NT2/D1 (cell line): Measurements from ENCODE around the gene CEP78.

Experiments used
- SUZ12 ChIP-seq: IDR thresholded peaks from 2 replicates; pipeline ENCODE4 v1.6.1; 2011; ENCODE audit not compliant: insufficient read length, insufficient read depth; ENCODE audit errors: extremely low read depth
- YY1 ChIP-seq: IDR thresholded peaks from 2 replicates; pipeline ENCODE4 v1.6.1; 2011; ENCODE audit not compliant: insufficient read length, insufficient read depth

DNA sequence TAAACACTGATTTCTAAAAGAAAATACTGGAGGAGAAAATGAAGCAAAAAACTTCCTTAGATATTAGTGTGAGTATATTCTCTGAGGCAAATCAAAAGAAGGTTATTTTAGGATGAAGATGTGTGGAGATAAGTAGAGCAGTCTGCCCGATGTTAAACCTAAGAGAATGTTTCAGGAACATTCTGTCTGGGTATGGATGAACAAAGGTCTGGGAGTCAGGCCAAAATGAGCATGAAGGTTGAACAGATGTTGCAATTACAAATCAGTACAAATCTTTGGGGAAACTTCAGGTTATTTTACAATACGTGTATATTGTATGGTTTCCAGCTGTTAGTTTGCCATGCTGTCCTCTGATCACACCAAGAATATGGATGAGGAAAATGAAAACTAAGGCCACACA, 14.4 kb upstream of the CEP78 start:
- TF ChIP-seq YY1 (no peak), SUZ12 (no peak)
